GM18505 (cell line): ENCODE data around the gene HLCS.

Source experiments
- ATAC-seq: cut with Tn5 transposase; IDR thresholded peaks from one replicate; pipeline ENCODE4 v1.9.1; 2021; ENCODE audit not compliant: unreplicated experiment
- POLR2A ChIP-seq: IDR thresholded peaks from 4 replicates; pipeline ENCODE4 v1.6.1; 2011; ENCODE audit warnings: borderline replicate concordance; ENCODE audit not compliant: insufficient read depth, insufficient read length; ENCODE audit errors: extremely low read depth

Gene HLCS

GRCh38 chr21:36701756-36702621 lies 264.5 kb downstream of the HLCS start:
- TF ChIP-seq POLR2A = no peak

GRCh38 chr21:36700971-36701755 lies 265.3 kb downstream of the HLCS start:
- TF ChIP-seq POLR2A = no peak
- ATAC-seq = no peak

More at GRCh38 chr21:36701756-36702621, 264.5 kb downstream of the HLCS start:
- ATAC-seq = no peak
